ENCODE results near the gene SYCP2. TPM values are rescaled to one million over a fixed set of nuclear protein-coding genes. Genes with fewer than 3 reads are reported as not detected.
A peak's percentile ranks its signal among the peaks of the same experiment; 100 is the strongest.

The SYCP2 gene
- total RNA-seq, 1 experiment from 2014 or later: 0.88 TPM

- POLR2A ChIA-PET (ENCODE audit: low non-redundant PET): no interaction called here
Observed at GRCh38 chr20:59955131-59955796, 21.8 kb upstream of the SYCP2 start.

DNA sequence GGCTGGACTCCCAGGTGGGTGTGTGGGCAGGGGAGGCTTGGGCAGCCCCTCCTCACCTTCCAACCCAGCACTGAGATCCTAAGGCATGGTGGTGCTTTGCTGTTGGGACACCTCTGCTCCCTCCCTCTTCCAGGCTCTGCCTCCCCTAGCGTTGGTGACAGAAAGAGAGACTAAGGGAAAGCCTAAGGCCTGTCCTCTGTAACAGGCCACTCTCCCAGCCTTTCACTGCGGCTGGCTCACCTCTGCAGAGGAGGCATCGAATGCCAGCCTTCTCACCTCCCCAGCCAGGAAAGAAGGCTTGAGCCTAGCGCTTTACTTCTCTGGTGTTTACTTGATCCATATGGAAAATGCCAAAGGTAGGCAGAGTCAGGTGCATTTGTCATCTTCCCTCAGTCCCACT is 21.3 kb upstream of the SYCP2 start:
- no peaks in the 10 kb centered on the region for H3K36me3 ChIP-seq (ENCODE audit: insufficient read depth, low read length, poor library complexity, severe bottlenecking)
- BruUV-seq (replicated peaks): no TSS peak
- TF ChIP-seq, protein P1, sequence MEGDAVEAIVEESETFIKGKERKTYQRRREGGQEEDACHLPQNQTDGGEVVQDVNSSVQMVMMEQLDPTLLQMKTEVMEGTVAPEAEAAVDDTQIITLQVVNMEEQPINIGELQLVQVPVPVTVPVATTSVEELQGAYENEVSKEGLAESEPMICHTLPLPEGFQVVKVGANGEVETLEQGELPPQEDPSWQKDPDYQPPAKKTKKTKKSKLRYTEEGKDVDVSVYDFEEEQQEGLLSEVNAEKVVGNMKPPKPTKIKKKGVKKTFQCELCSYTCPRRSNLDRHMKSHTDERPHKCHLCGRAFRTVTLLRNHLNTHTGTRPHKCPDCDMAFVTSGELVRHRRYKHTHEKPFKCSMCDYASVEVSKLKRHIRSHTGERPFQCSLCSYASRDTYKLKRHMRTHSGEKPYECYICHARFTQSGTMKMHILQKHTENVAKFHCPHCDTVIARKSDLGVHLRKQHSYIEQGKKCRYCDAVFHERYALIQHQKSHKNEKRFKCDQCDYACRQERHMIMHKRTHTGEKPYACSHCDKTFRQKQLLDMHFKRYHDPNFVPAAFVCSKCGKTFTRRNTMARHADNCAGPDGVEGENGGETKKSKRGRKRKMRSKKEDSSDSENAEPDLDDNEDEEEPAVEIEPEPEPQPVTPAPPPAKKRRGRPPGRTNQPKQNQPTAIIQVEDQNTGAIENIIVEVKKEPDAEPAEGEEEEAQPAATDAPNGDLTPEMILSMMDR (conservative IDR thresholded peaks at IDR 0.05; ENCODE audit: low read depth, low read length): no peak
- TF ChIP-seq EZH2 (IDR thresholded peaks at IDR 0.05; ENCODE audit: borderline replicate concordance, low read depth, low read length, poor library complexity, severe bottlenecking): no peak
- intact Hi-C loops (cut with micrococcal nuclease; ENCODE audit: unreplicated experiment): no loop called here
- no peak overlapping the region for H3K4me3 ChIP-seq (ENCODE audit: low read depth, low read length, poor library complexity, severe bottlenecking)
- H3K9me3 ChIP-seq (ENCODE audit: low read depth, low read length, poor library complexity, severe bottlenecking): no peaks in the 10 kb centered on the region
- ChIA-PET CTCF (no interaction called here), POLR2A (ENCODE audit: low non-redundant PET) (no interaction called here)
- H3K27ac ChIP-seq (ENCODE audit: low read depth, low read length, poor library complexity, severe bottlenecking): no peak overlapping the region
- H3K4me1 ChIP-seq (ENCODE audit: insufficient read depth, low read length, poor library complexity, severe bottlenecking): no peaks in the 10 kb centered on the region
- no peak for DNase-seq (ENCODE audit: low spot score)
- no peaks in the 10 kb centered on the region for H3K27me3 ChIP-seq (replicated peaks; ENCODE audit: insufficient read depth, low read depth, low read length, poor library complexity)

More at GRCh38 chr20:59955131-59955796, 21.8 kb upstream of the SYCP2 start:
- intact Hi-C loops (cut with micrococcal nuclease; ENCODE audit: unreplicated experiment): no loop called here
- BruUV-seq (replicated peaks): no TSS peak
- Histone ChIP-seq H3K4me1 (ENCODE audit: insufficient read depth, low read length, poor library complexity, severe bottlenecking) (no peaks in the 10 kb centered on the region), H3K9me3 (ENCODE audit: low read depth, low read length, poor library complexity, severe bottlenecking) (no peaks in the 10 kb centered on the region), H3K27me3 (replicated peaks; ENCODE audit: insufficient read depth, low read depth, low read length, poor library complexity) (no peaks in the 10 kb centered on the region), H3K36me3 (ENCODE audit: insufficient read depth, low read length, poor library complexity, severe bottlenecking) (no peaks in the 10 kb centered on the region), H3K4me3 (ENCODE audit: low read depth, low read length, poor library complexity, severe bottlenecking) (no peak overlapping the region), H3K27ac (ENCODE audit: low read depth, low read length, poor library complexity, severe bottlenecking) (no peak overlapping the region)
- CTCF ChIA-PET: interaction anchor here (0.7 kb wide), 1 partner anchor 9 kb away, joined by 3 read pairs; no protein-coding TSS in a partner anchor
- peak; percentile 63 for DNase-seq (ENCODE audit: low spot score)
- TF ChIP-seq, protein P1 (conservative IDR thresholded peaks at IDR 0.05; ENCODE audit: low read depth, low read length): peak; percentile 64
- no peak for TF ChIP-seq EZH2 (IDR thresholded peaks at IDR 0.05; ENCODE audit: borderline replicate concordance, low read depth, low read length, poor library complexity, severe bottlenecking)

- DNase-seq (ENCODE audit: low spot score): no peak
- ChIA-PET POLR2A (ENCODE audit: low non-redundant PET) (no interaction called here), CTCF (no interaction called here)
- BruUV-seq (replicated peaks): no TSS peak
- Histone ChIP-seq H3K9me3 (ENCODE audit: low read depth, low read length, poor library complexity, severe bottlenecking) (no peaks in the 10 kb centered on the region), H3K4me1 (ENCODE audit: insufficient read depth, low read length, poor library complexity, severe bottlenecking) (peaks cover 17% of the 10 kb centered on the region), H3K27ac (ENCODE audit: low read depth, low read length, poor library complexity, severe bottlenecking) (no peak overlapping the region), H3K36me3 (ENCODE audit: insufficient read depth, low read length, poor library complexity, severe bottlenecking) (no peaks in the 10 kb centered on the region), H3K27me3 (replicated peaks; ENCODE audit: insufficient read depth, low read depth, low read length, poor library complexity) (no peaks in the 10 kb centered on the region), H3K4me3 (ENCODE audit: low read depth, low read length, poor library complexity, severe bottlenecking) (no peak overlapping the region)
- intact Hi-C loops (cut with micrococcal nuclease; ENCODE audit: unreplicated experiment): no loop called here
- no peak for TF ChIP-seq EZH2 (IDR thresholded peaks at IDR 0.05; ENCODE audit: borderline replicate concordance, low read depth, low read length, poor library complexity, severe bottlenecking)
- TF ChIP-seq, protein P1 (conservative IDR thresholded peaks at IDR 0.05; ENCODE audit: low read depth, low read length): no peak
Observed at GRCh38 chr20:59949911-59950310, 16.5 kb upstream of the SYCP2 start.

Data from A673 (cell line).